ENCODE results near the gene RFLNA.

Gene RFLNA

GRCh38 chr12:124335426-124336183 is 40.7 kb downstream of the RFLNA start:
- no peak for DNase-seq

GRCh38 chr12:124336184-124336437 is 41.2 kb downstream of the RFLNA start:
- no peak for DNase-seq

GRCh38 chr12:124336742-124337520 is 42.0 kb downstream of the RFLNA start:
- no peak for DNase-seq

- peak in 15 of 58 donors; percentile 5 to 45 (median 22) for DNase-seq
These were observed 42.7 kb downstream of the RFLNA start for GRCh38 chr12:124337622-124338021.

GRCh38 chr12:124338448-124338847 is 43.6 kb downstream of the RFLNA start:
- DNase-seq: no peak

- DNase-seq: no peak
These were observed 44.1 kb downstream of the RFLNA start for GRCh38 chr12:124338876-124339603.

- DNase-seq: no peak
These were observed 45.4 kb downstream of the RFLNA start for GRCh38 chr12:124340080-124340900.

GRCh38 chr12:124341645-124342069 is 46.8 kb downstream of the RFLNA start:
- DNase-seq: no peak

GRCh38 chr12:124344022-124344421 is 49.1 kb downstream of the RFLNA start:
- no peak for DNase-seq

GRCh38 chr12:124344526-124344925 is 49.6 kb downstream of the RFLNA start:
- no peak for DNase-seq

- DNase-seq: no peak
These were observed 50.9 kb downstream of the RFLNA start for GRCh38 chr12:124345795-124346194.

GRCh38 chr12:124346425-124347168 is 51.7 kb downstream of the RFLNA start:
- DNase-seq: no peak

- DNase-seq: no peak
These were observed 52.4 kb downstream of the RFLNA start for GRCh38 chr12:124347335-124347734.

- DNase-seq: peak in 5 of 58 donors; percentile 11 to 60 (median 24)
These were observed 53.1 kb downstream of the RFLNA start for GRCh38 chr12:124347805-124348658.

GRCh38 chr12:124348659-124349380 is 53.9 kb downstream of the RFLNA start:
- peak in 1 of 58 donors; percentile 60 for DNase-seq

GRCh38 chr12:124350491-124350890 is 55.6 kb downstream of the RFLNA start:
- DNase-seq: no peak

GRCh38 chr12:124351422-124351821 is 56.5 kb downstream of the RFLNA start:
- peak in 2 of 58 donors; percentile 24 to 48 for DNase-seq

GRCh38 chr12:124352257-124352656 is 57.4 kb downstream of the RFLNA start:
- DNase-seq: no peak

GRCh38 chr12:124352839-124353238 is 57.9 kb downstream of the RFLNA start:
- peak in 2 of 58 donors; percentile 17 to 40 for DNase-seq

Data from anterior cingulate cortex (tissue), 58 donors.